Measurements from ENCODE around the gene TPST2. TPM values are rescaled to one million over a fixed set of nuclear protein-coding genes. Genes with fewer than 3 reads are reported as not detected.

The TPST2 gene
- total RNA-seq, 1 experiment from 2014 or later = 50.1 TPM

DNA sequence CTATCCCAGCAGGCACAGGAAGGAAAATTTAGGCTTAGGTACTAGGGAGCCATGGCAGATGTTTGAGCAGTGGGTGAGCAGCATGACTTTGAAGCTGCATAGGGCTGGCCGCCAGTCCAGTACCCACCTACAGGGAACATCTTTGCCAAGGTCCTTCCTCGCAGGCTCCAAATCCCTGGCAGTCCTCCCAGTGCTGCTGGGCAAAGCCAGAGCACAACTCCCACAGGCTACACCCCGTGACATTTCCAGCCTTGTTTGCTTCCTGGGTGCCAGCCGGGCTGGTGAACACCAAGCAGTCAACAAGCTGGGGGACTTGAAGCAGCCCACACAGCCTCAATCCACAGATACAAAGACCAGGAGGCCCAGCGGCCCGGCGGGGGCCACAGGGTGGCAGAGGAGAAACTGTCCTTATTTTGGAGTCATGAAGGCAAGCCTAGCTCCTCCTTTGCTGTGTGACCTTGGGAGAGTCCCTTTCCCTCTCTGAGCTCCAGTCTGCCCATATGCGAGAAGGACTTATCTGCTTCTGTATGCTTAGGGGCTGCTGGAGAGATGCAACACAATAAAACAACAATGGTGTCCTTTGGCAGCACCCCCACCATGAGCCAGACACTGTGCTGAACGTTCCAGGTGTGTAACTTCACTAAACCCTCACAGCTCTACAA, 28.0 kb downstream of the TPST2 start:
- Histone ChIP-seq H2BK12ac (ENCODE audit: insufficient read length, low read depth, low read length) (peak overlapping the region; percentile 38), H4K91ac (ENCODE audit: insufficient read length, low read depth, low read length) (no peak overlapping the region), H2BK20ac (ENCODE audit: low read depth, low read length, poor library complexity, severe bottlenecking) (no peak overlapping the region), H2BK120ac (ENCODE audit: low read depth, low read length, poor library complexity, severe bottlenecking) (no peak overlapping the region), H4K20me1 (ENCODE audit: control insufficient read depth, insufficient read depth, insufficient read length) (peaks cover 2% of the 10 kb centered on the region), H3K4me1 (ENCODE audit: insufficient read depth, low read length) (peaks cover 29% of the 10 kb centered on the region), H3K79me2 (ENCODE audit: insufficient read depth, low read length) (peaks cover 47% of the 10 kb centered on the region; the same call in 1 of the 2 replicates), H3K4me2 (ENCODE audit: insufficient read depth, insufficient read length, low read length) (no peak overlapping the region), H3K9ac (ENCODE audit: extremely low read depth, insufficient read length, low read length) (no peak overlapping the region), H3K27me3 (ENCODE audit: insufficient read depth, low read length) (no peaks in the 10 kb centered on the region), H3K56ac (ENCODE audit: insufficient read length, low read depth, low read length) (no peak overlapping the region), H4K8ac (replicated peaks; ENCODE audit: insufficient read length, low read depth, low read length) (no peak overlapping the region), H3K27ac (ENCODE audit: insufficient read length, low read depth, low read length) (no peak overlapping the region), H3K4ac (ENCODE audit: low read depth, low read length) (no peak overlapping the region), H3K79me1 (ENCODE audit: insufficient read depth, low read depth, low read length, poor library complexity, severe bottlenecking) (peaks cover 7% of the 10 kb centered on the region), H3K23ac (ENCODE audit: insufficient read length, low read depth, low read length) (no peak overlapping the region), H2AK5ac (ENCODE audit: insufficient read length, low read length) (no peak overlapping the region), H2BK15ac (ENCODE audit: low read depth, low read length) (no peak overlapping the region), H3K23me2 (ENCODE audit: insufficient read length, low read depth, low read length, poor library complexity, severe bottlenecking) (no peaks in the 10 kb centered on the region), H2AFZ (ENCODE audit: low read length) (no peak overlapping the region), H3K18ac (ENCODE audit: insufficient read length, low read depth, low read length) (no peak overlapping the region), H4K5ac (ENCODE audit: insufficient read length, low read depth, low read length) (no peak overlapping the region), H3K9me3 (ENCODE audit: control insufficient read depth, low read depth, low read length) (no peaks in the 10 kb centered on the region), H3K14ac (ENCODE audit: insufficient read depth, low read length) (no peak overlapping the region), H3T11ph (ENCODE audit: low read length) (no peak overlapping the region), H2BK5ac (ENCODE audit: insufficient read length, low read length) (no peak overlapping the region)
- Mint-ChIP-seq H3K27ac (peak overlapping the region in 1 of 3 experiments; percentile 77; a peak in 1 of 7 replicates), H3K4me1 (peaks cover 69 to 76% of the 10 kb centered on the region in 2 experiments), H3K27me3 (ENCODE audit: low read depth) (no peaks in the 10 kb centered on the region), H3K36me3 (ENCODE audit: insufficient read depth in 1 of 3, low read depth in 3 of 3) (peaks cover 2 to 16% (median 12%) of the 10 kb centered on the region in 3 experiments; a peak in 5 of 7 replicates), H3K9me3 (no peaks in the 10 kb centered on the region; a peak in 1 of 5 replicates), H3K4me3 (no peak overlapping the region)
- DNase-seq = no peak
- no CpG with 5 or more reads among the region's 9 CpGs for WGBS (ENCODE audit: extremely low coverage, insufficient read length, low lambda C conversion rate)
- TF ChIP-seq, protein P1, sequence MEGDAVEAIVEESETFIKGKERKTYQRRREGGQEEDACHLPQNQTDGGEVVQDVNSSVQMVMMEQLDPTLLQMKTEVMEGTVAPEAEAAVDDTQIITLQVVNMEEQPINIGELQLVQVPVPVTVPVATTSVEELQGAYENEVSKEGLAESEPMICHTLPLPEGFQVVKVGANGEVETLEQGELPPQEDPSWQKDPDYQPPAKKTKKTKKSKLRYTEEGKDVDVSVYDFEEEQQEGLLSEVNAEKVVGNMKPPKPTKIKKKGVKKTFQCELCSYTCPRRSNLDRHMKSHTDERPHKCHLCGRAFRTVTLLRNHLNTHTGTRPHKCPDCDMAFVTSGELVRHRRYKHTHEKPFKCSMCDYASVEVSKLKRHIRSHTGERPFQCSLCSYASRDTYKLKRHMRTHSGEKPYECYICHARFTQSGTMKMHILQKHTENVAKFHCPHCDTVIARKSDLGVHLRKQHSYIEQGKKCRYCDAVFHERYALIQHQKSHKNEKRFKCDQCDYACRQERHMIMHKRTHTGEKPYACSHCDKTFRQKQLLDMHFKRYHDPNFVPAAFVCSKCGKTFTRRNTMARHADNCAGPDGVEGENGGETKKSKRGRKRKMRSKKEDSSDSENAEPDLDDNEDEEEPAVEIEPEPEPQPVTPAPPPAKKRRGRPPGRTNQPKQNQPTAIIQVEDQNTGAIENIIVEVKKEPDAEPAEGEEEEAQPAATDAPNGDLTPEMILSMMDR (conservative IDR thresholded peaks at IDR 0.05) = no peak

Data from H9 (cell line).